Measurements from ENCODE around the gene ADAMTS17.

DNA sequence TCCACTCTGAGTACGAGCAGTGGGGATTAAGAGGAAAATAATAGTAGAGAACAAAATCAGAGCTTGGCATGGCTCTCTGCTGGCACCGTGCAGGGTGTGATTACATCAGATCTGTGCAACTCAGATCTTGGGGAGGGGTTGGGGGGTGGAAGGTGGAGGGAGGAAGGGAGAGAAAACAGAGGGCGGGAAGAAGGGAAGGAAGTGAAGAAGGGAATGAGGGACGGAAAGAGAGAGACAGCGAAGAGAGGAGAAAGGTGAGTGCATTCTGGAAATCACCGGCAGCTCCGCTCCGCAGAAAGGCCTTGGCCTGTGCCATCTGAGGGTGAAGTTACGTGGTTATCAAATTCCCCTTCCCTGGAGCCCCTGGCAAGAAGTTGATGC, 31.0 kb upstream of the ADAMTS17 start:
- TF ChIP-seq, protein P1, sequence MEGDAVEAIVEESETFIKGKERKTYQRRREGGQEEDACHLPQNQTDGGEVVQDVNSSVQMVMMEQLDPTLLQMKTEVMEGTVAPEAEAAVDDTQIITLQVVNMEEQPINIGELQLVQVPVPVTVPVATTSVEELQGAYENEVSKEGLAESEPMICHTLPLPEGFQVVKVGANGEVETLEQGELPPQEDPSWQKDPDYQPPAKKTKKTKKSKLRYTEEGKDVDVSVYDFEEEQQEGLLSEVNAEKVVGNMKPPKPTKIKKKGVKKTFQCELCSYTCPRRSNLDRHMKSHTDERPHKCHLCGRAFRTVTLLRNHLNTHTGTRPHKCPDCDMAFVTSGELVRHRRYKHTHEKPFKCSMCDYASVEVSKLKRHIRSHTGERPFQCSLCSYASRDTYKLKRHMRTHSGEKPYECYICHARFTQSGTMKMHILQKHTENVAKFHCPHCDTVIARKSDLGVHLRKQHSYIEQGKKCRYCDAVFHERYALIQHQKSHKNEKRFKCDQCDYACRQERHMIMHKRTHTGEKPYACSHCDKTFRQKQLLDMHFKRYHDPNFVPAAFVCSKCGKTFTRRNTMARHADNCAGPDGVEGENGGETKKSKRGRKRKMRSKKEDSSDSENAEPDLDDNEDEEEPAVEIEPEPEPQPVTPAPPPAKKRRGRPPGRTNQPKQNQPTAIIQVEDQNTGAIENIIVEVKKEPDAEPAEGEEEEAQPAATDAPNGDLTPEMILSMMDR (IDR thresholded peaks at IDR 0.05): no peak
- TF ChIP-seq POLR2AphosphoS5 (IDR thresholded peaks at IDR 0.05; ENCODE audit: low read depth, low read length): no peak
- TF ChIP-seq, protein P2, sequence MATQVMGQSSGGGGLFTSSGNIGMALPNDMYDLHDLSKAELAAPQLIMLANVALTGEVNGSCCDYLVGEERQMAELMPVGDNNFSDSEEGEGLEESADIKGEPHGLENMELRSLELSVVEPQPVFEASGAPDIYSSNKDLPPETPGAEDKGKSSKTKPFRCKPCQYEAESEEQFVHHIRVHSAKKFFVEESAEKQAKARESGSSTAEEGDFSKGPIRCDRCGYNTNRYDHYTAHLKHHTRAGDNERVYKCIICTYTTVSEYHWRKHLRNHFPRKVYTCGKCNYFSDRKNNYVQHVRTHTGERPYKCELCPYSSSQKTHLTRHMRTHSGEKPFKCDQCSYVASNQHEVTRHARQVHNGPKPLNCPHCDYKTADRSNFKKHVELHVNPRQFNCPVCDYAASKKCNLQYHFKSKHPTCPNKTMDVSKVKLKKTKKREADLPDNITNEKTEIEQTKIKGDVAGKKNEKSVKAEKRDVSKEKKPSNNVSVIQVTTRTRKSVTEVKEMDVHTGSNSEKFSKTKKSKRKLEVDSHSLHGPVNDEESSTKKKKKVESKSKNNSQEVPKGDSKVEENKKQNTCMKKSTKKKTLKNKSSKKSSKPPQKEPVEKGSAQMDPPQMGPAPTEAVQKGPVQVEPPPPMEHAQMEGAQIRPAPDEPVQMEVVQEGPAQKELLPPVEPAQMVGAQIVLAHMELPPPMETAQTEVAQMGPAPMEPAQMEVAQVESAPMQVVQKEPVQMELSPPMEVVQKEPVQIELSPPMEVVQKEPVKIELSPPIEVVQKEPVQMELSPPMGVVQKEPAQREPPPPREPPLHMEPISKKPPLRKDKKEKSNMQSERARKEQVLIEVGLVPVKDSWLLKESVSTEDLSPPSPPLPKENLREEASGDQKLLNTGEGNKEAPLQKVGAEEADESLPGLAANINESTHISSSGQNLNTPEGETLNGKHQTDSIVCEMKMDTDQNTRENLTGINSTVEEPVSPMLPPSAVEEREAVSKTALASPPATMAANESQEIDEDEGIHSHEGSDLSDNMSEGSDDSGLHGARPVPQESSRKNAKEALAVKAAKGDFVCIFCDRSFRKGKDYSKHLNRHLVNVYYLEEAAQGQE (IDR thresholded peaks at IDR 0.05; ENCODE audit: insufficient read depth in 1 of 2, low read depth in 2 of 2, low read length in 1 of 2): no peak
- TF ChIP-seq SIN3A (IDR thresholded peaks at IDR 0.05; ENCODE audit: borderline replicate concordance, insufficient read depth, low read depth, low read length): no peak
